Activated B cell treated with CpG ODN at 0.5 μM for 24 hours (primary cell): ENCODE results near the gene RPS6KA2. TPM values are rescaled to one million over a fixed set of nuclear protein-coding genes. Genes with fewer than 3 reads are reported as not detected.

Experiments
- ATAC-seq: fragments of 200-7000 bp; cut with Tn5 transposase; one replicate; pipeline ENCODE4 v1.10.0; 2021; ENCODE audit warnings: low read depth, mild to moderate bottlenecking, moderate library complexity
- CTCF ChIA-PET: fragments of 350-600 bp; sonication (Branson Sonifier 250); formaldehyde crosslinking; loops from one replicate; lab custom pipeline; 2021; ENCODE audit warnings: antibody characterized with exemption; lab: Charles Lee
- POLR2A ChIA-PET: fragments of 350-600 bp; sonication (Branson Sonifier 250); formaldehyde crosslinking; loops from one replicate; lab custom pipeline; 2021; ENCODE audit warnings: antibody characterized with exemption; lab: Charles Lee
- DNase-seq: peaks from one replicate; pipeline ENCODE4 v3.0.0; 2022
- H3K27ac Mint-ChIP-seq: one replicate; pipeline ENCODE4 v1.8.0; 2020; ENCODE audit warnings: mixed read lengths
- H3K27me3 Mint-ChIP-seq: one replicate; pipeline ENCODE4 v1.8.0; 2021; ENCODE audit warnings: mixed read lengths
- H3K36me3 Mint-ChIP-seq: one replicate; pipeline ENCODE4 v1.8.0; 2021; ENCODE audit warnings: low read depth, mixed read lengths
- H3K4me1 Mint-ChIP-seq: one replicate; pipeline ENCODE4 v1.8.0; 2021; ENCODE audit warnings: mixed read lengths
- H3K4me3 Mint-ChIP-seq: one replicate; pipeline ENCODE4 v1.8.0; 2020; ENCODE audit warnings: mild to moderate bottlenecking, mixed read lengths
- H3K9me3 Mint-ChIP-seq: one replicate; pipeline ENCODE4 v1.8.0; 2020; ENCODE audit warnings: mixed read lengths
- intact Hi-C: fragments of 100-400 bp; cut with micrococcal nuclease; formaldehyde crosslinking; loops from one replicate; pipeline ENCODE4 v1.15.1; 2024
- total RNA-seq: library from RNA; stranded (reverse); gene quantifications from 2 replicates; pipeline ENCODE4 v1.2.3, GENCODE V29; 2022
- TF ChIP-seq, protein P1 (sequence below): fragments of 200-600 bp; IDR thresholded peaks from one replicate; pipeline ENCODE4 v1.8.0; 2022; ENCODE audit warnings: antibody characterized with exemption, mild to moderate bottlenecking

RPS6KA2 gene
- total RNA-seq, 1 donor from 2014 or later: 14.4 TPM

- CTCF ChIA-PET: interaction anchor here (0.6 to 1.0 kb wide), 2 partner anchors 31 kb away, joined by 3 read pairs; no protein-coding TSS in a partner anchor
These were observed 83.3 kb downstream of the RPS6KA2 start for GRCh38 chr6:166543603-166544295.

GRCh38 chr6:166542580-166542912 lies 84.5 kb downstream of the RPS6KA2 start:
- no peak for ATAC-seq
- TF ChIP-seq, protein P1, sequence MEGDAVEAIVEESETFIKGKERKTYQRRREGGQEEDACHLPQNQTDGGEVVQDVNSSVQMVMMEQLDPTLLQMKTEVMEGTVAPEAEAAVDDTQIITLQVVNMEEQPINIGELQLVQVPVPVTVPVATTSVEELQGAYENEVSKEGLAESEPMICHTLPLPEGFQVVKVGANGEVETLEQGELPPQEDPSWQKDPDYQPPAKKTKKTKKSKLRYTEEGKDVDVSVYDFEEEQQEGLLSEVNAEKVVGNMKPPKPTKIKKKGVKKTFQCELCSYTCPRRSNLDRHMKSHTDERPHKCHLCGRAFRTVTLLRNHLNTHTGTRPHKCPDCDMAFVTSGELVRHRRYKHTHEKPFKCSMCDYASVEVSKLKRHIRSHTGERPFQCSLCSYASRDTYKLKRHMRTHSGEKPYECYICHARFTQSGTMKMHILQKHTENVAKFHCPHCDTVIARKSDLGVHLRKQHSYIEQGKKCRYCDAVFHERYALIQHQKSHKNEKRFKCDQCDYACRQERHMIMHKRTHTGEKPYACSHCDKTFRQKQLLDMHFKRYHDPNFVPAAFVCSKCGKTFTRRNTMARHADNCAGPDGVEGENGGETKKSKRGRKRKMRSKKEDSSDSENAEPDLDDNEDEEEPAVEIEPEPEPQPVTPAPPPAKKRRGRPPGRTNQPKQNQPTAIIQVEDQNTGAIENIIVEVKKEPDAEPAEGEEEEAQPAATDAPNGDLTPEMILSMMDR: no peak
- intact Hi-C loops: no loop called here
- ChIA-PET POLR2A (interaction anchor here (2.4 kb wide), 1 partner anchor 46 kb away, joined by 12 read pairs; no protein-coding TSS in a partner anchor), CTCF (no interaction called here)
- Mint-ChIP-seq H3K9me3 (no peaks in the 10 kb centered on the region), H3K27me3 (no peaks in the 10 kb centered on the region), H3K4me3 (no peak overlapping the region), H3K27ac (no peak overlapping the region), H3K4me1 (peaks cover 23% of the 10 kb centered on the region), H3K36me3 (no peaks in the 10 kb centered on the region)
- DNase-seq: no peak

More at GRCh38 chr6:166543603-166544295, 83.3 kb downstream of the RPS6KA2 start:
- Mint-ChIP-seq H3K4me3 (no peak overlapping the region), H3K27me3 (no peaks in the 10 kb centered on the region), H3K36me3 (no peaks in the 10 kb centered on the region), H3K27ac (no peak overlapping the region), H3K9me3 (no peaks in the 10 kb centered on the region), H3K4me1 (peaks cover 23% of the 10 kb centered on the region)
- POLR2A ChIA-PET: no interaction called here
- DNase-seq (no peak), ATAC-seq (no peak)
- intact Hi-C loops: no loop called here
- TF ChIP-seq, protein P1: no peak

DNA sequence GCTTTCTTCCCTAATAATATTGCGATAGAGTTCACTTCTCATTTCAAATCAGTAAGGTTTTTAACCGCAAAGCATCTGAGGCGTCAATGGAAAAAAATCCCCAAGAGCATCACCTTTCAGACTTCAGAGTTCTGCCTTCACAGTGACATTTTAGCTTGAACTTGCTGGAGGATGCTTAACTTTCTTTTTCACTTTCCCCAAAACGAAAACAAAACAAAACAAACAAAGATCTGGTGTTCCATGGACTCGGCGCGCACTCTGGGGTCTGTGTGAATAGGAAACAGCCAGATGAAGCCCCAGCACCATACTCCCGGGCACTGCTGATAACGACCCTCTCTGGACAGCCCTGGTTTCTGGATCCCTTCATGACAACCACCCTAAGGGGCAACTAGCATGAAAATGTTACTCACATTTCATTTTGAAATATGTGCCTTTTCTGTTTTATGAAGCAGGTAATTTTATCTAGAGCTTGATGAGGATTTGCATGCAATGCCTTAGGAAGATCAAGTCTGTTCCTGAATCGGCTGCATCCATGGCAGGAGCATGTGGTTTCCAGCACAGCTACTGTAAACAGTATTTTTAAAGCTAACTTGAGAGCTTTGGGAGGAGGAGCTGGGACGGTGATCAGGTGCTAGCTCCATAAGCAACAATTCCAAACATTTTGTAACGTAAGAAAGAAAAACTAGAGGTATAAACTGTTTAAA lies 85.0 kb downstream of the RPS6KA2 start:
- Mint-ChIP-seq H3K27me3 (no peaks in the 10 kb centered on the region), H3K27ac (peak overlapping the region; percentile 79), H3K36me3 (no peaks in the 10 kb centered on the region), H3K4me3 (peak overlapping the region; percentile 78), H3K4me1 (peaks cover 23% of the 10 kb centered on the region), H3K9me3 (no peaks in the 10 kb centered on the region)
- ATAC-seq: no peak
- POLR2A ChIA-PET: interaction anchor here (1.0 to 2.4 kb wide), 2 partner anchors 46 to 71 kb away, joined by 3 to 12 read pairs; no protein-coding TSS in a partner anchor
- TF ChIP-seq, protein P1: no peak
- CTCF ChIA-PET: no interaction called here
- intact Hi-C loops: loop anchor here (1.0 to 2.0 kb wide), 5 partner anchors 29 to 209 kb away; partner anchors contain the start of gene RPS6KA2
- DNase-seq: no peak

DNA sequence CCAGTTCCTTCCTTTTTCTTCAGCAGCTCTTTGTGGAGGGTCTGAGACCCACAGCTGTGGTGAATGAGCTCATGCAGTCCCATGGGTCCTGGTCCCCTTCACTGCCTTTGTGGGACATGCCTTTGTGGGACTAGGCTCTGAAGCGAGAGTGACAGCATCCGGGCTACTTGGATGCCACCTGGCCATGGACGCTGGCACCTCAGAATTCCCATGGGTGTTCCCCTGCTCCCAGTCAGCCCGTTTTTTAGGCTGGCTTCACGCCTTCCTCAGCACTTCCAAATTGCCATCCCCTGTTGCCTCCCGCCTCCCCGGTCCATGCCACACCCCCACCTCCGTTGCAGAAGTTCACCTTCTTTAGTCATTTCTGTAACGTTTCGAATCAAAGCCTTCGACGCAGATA lies 85.7 kb downstream of the RPS6KA2 start:
- TF ChIP-seq, protein P1: no peak
- peak; percentile 49 for ATAC-seq
- intact Hi-C loops: loop anchor here (1.0 to 2.0 kb wide), 5 partner anchors 29 to 209 kb away; partner anchors contain the start of gene RPS6KA2
- Mint-ChIP-seq H3K36me3 (no peaks in the 10 kb centered on the region), H3K27ac (peak overlapping the region; percentile 79), H3K9me3 (no peaks in the 10 kb centered on the region), H3K27me3 (no peaks in the 10 kb centered on the region), H3K4me1 (peaks cover 23% of the 10 kb centered on the region), H3K4me3 (peak overlapping the region; percentile 78)
- CTCF ChIA-PET: no interaction called here
- POLR2A ChIA-PET: interaction anchor here (1.0 to 2.4 kb wide), 2 partner anchors 47 to 71 kb away, joined by 3 to 12 read pairs; no protein-coding TSS in a partner anchor
- DNase-seq: no peak
